ENCODE measurements around the gene SBK3.
"Not testable (repeated sequence)": the region's sequence is repeated elsewhere in the genome, so short reads cannot be mapped to it uniquely, and the experiment has no call there.

Gene SBK3

GRCh38 chr19:55539090-55539984 lies 6.0 kb downstream of the SBK3 start:
- DNase-seq = no peak

GRCh38 chr19:55538132-55538531 lies 7.2 kb downstream of the SBK3 start:
- no peak for DNase-seq

DNA sequence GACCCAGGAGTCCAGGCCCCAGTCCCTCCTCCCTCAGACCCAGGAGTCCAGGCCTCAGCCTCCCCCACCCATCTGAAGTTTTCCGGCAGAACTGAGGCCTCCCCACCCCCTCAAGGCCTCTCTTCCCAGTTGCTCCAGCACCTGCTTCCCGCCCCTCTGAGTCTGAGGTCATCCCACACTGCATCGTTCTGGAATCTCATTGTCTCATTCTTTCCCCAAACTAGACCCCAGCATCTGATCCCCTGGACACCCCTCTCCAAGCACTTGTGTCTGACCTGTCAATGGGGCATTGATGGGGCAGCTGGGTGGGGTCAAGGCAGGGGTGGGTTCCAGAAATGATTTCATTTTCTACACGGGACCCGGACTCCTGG lies 7.6 kb downstream of the SBK3 start:
- peak; percentile 23 for DNase-seq

DNA sequence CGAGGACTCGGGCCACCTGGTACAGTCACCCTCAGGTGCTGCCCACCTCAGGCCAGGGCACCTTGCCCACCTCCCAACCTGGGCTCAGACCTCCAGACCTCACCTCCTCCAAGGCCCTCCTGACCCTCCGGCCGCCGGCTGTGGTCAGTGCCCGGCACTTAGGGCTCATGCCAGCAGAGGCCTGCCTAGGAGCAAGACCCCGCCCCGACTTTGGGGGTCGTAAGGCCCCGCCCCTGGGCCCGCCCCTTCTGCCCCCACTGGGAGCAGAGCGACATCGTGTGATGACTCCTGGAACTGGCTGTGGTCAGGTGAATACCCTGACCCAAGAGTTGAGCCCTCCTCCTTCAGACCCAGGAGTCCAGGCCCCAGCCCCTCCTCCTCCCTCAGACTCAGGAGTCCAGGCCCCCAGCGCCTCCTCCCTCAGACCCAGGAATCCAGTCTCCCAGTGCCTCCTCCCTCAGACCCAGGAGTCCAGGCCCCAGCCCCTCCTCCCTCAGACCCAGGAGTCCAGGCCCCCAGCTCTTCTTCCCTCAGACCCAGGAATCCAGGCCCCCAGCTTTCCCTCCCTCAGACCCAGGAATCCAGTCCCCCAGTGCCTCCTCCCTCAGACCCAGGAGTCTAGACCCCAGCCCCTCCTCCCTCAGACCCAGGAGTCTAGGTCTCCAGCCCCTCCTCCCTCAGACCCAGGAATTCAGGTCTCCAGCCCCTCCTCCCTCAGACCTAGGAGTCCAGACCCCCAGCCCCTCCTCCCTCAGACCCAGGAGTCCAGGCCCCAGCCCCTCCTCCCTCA lies 8.2 kb downstream of the SBK3 start, which contains the start of gene SBK2:
Gene SBK2 (minus strand): TSS at position 183 of the 790 bp plus-strand sequence. CDS start 839 bp downstream, outside the sequence.
- DNase-seq = no peak

DNA sequence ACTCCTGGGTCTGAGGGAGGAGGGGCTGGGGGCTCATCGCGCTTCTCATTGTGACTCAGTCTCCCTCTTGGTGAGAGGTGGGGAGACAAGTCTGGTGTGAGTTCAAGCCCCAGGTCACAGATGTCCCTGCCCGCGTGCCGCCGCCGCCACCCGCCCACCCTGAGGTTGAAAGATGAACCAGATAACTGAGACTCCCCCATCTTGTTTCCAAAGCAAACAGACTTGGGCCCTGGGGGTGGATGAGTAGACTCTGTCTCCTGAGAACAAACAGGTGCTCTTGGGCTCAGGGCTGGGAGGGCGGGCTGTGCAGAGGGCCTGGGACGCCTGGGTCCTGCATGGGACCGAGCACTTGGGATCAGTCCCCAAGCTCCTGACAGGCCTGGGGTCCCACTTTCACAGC lies 9.0 kb downstream of the SBK3 start:
- DNase-seq = no peak

DNA sequence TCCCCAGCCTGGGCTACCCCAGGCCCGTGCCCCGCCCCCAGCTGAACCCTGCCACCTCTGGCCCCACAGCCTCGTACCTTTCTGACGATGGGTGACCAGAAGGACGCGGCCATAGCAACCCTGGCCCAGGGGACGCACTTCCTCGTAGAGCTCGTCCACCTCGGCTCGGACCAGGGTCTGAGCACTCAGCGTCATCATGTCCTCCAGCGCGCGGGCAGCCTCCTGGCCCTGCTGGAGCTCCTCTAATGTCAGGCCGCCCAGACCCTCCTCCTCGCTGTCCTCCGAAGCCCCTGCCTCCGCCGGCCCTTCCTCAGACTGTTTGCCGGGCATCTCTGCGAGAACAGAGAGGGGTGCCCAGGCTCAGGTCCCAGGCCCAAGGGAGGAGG lies 9.4 kb downstream of the SBK3 start:
- no peak for DNase-seq

GRCh38 chr19:55535173-55535964 lies 10.0 kb downstream of the SBK3 start:
- DNase-seq = no peak

- not testable (repeated sequence) for DNase-seq
These were observed 11.1 kb downstream of the SBK3 start for GRCh38 chr19:55534280-55534679.

DNA sequence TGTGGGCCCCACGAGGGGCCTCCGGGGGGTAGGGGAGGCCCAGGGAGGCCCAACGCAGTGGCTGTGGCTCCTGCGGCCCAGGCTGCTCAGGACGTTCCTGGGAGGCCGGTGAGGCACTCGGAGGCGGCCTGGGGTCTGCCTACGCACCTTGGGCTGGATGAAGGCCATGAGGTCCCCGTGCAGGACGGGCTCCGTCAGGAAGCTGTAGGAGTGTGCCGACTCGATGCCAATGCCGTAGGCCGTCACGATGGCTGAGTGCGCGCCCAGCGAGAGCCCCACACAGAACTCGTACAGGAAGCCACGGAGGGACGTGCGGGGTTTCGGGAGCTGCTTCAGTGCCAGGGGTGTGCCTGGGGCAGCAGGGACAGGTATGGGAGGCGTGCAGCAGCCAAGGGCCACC lies 14.3 kb downstream of the SBK3 start:
- DNase-seq = no peak

GRCh38 chr19:55529636-55530234 lies 15.6 kb downstream of the SBK3 start:
- DNase-seq = no peak

DNA sequence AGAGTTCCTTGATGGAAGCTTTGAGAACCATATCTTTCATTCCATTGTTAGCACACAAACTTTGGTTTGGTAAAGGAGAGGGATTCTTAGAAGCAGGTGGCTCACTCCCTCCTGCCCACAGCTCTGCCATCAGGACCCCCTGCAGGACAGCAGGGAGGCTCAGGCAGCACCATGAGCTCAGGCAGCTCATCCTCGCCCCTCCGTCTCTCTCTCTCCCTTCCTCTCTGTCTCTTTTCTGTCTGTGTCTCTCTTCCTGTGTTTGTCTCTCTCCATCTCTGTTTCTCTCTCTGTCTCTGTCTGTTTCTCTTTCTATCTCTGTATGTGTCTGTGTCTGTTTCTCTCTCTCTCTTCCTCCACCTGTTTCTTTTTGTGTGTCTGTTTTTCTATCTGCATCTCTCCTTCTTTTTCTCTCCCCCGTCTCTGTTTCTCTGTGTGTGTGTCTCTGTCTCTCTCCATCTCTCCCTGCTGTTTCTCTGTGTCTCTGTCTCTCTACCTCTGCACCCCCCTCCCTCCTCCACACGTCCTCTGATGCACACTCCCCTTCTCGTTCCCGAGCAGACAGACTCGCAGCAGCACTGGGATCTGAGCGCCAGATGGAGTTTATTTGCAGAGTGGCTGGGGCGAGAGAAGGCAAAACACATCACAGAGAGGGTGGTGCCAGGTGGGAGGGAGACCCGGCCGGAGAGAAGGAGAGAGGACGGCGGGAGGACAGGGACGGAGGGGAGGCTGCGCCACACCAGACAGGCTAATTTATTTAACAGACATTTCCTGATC lies 17.1 kb downstream of the SBK3 start:
- no peak for DNase-seq

DNA sequence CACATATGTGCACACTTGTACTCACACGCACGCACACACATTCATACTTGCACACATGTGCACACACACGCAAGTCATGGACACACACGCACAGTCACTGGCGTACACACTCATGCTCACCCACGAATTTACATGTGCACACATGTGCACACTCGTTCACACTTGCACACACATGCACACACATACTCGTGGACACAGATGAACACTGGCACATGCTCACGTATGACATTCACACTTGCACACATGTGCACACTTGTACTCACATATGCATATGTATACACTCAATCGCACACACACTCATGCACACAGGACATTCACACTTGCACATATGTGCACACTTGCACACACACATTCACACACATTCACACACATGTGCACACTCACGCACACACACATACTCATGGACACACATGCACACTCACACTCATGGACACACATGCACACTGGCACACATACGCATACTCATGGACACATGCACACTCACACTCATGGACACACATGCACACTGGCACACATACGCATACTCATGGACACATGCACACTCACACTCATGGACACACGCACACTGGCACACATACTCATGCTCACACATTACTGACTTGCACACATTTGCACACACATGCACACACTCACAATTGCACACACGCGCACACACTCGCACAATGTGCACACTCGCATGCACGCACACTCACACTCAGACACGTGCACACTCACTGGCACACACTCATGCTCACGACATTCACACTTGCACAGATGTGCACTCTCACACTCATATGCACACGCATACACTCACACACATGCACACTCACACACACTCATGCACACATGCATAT lies 17.9 kb downstream of the SBK3 start:
- DNase-seq = no peak

GRCh38 chr19:55526216-55527196 lies 18.8 kb downstream of the SBK3 start:
- peak; percentile 22 for DNase-seq

DNA sequence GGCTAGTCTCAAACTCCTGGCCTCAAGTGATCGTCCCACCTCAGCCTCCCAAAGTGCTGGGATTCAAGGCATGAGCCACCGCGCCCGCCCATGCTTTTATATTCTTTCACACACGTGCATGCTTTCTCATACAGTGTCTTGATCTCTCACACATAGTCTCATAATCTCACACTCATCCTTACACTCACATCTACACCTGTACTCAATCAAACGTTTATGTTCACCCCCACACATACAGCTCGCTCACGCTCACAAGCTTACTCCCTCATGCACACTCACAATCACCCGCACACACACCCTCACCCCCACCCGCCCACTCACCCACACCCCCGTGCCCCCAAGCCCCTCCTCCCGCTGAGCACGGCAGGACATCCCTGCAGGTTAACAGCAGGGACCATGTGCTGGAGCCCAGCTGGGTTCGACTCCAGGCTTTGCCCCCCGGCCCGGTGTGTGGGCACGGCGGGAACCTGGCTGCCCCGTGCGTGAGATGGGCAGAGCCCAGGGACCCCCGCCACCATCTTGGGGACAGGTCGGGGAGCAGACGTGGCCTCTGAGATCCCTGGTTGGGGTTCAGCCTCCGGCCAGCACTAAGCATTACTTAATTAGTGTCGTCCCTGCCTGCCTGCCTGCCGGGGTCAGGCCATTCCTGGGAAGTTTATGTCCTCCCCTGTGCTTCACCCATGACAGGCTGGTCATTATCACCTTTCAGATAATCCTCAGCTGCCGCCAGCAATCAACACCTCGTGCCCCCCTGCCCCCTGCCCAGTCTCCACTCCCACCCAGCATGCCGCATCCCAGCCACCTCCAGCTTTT lies 19.8 kb downstream of the SBK3 start:
- no peak for DNase-seq

GRCh38 chr19:55520691-55521292 lies 24.6 kb downstream of the SBK3 start:
- no peak for DNase-seq

DNA sequence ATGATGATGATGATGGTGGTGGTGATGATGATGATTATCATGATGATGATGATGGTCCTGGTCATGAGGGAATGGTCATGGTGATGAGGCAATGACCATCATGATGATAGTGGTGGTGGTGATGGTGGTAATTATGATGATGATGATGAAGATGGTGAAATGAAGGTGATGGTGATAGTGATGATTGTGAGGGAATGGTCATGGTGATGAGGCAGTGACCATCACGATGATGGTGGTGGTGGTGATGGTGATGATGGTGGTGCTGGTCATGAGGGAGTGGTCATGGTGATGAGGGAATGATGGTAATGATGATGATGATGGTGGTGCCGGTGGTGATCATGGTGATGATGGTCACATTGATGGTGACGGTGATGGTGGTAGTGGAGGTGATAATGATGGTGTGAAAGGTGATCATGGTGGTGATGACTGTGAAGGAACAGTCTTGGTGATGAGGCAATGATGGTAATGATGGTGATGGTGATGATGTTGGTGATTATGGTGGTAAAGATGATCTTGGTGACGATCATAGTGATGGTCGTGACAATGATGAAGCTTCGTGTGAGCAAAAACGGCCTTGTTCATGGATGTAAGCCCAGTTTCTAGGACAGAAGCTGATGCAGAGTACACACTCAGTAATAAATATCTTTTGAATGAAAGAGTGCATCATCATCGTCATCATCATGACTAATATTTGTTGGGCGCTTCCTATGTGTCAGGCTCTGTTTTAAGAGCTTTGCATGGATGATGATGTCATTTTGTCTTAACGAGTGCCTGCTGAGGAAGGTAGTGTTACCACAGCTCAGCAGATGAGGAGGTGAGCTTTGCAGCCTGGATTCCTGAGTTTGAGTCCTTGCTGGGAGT lies 25.7 kb downstream of the SBK3 start:
- DNase-seq = peak; percentile 90

DNA sequence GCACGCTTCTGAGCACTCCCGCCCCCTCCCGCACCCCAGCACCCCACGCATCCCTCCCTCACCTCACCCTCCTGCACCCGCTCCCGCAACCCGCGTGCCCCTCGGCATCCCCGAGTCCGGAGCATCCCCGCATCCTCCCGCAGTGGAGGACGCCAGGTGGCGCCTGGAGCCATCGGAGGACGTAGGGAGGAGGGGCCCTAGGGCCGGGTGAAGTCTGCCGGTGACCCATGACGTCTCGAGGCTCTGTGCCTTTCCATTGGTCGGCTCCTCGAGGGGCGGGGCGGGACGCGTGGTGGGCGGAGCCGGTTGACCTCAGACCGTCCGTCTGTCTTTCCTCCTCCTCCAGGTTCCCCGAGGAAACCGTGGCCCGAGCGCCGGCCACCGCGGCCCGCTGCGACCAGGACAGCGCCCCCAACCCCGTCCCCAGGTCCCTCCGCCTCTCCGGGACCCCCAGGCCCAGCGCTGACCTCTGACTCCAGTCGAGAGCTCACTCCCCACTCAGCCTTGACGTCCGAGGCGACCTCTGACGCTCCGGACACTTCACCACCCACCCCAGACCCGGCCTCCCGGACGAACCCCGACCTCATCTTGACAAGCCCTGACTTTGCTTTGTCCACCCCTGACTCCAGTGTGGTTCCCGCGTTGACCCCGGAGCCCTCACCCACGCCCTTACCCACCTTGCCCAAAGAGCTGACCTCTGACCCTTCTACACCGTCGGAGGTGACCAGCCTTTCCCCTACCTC lies 28.3 kb downstream of the SBK3 start:
- peak; percentile 92 for DNase-seq
